OCI-LY1 (cell line): ENCODE measurements around the gene SLC12A4.

Experiments used
- H2AFZ ChIP-seq: fragments of 200-600 bp; sonication (generic), shearing (Covaris generic); 2 replicates; pipeline ENCODE4 v1.6.0; 2014; ENCODE audit warnings: antibody characterized with exemption, mild to moderate bottlenecking, low read length
- H3F3A ChIP-seq: fragments of 200-600 bp; sonication (generic), shearing (Covaris generic); 2 replicates; pipeline ENCODE4 v1.6.0; 2014; ENCODE audit warnings: mild to moderate bottlenecking, antibody characterized with exemption, low read length, moderate library complexity; ENCODE audit not compliant: insufficient read depth
- H3K27ac ChIP-seq: fragments of 200-600 bp; sonication (generic); 2 replicates; pipeline ENCODE4 v1.5.1; 2014; ENCODE audit warnings: low read length, mixed run types, mild to moderate bottlenecking, low read depth; ENCODE audit not compliant: poor library complexity, severe bottlenecking
- H3K27me3 ChIP-seq: fragments of 200-600 bp; sonication (generic); 2 replicates; pipeline ENCODE4 v1.6.0; 2014; ENCODE audit warnings: antibody characterized with exemption, mild to moderate bottlenecking, low read length, moderate library complexity; ENCODE audit not compliant: insufficient read depth
- H3K36me3 ChIP-seq: fragments of 200-600 bp; sonication (generic); 2 replicates; pipeline ENCODE4 v1.6.1; 2014; ENCODE audit warnings: mild to moderate bottlenecking, antibody characterized with exemption, low read length, moderate library complexity, mixed read lengths; ENCODE audit not compliant: insufficient read depth
- H3K4me1 ChIP-seq: fragments of 200-600 bp; sonication (generic); 2 replicates; pipeline ENCODE4 v1.5.1; 2014; ENCODE audit warnings: mild to moderate bottlenecking, low read length, moderate library complexity; ENCODE audit not compliant: insufficient read depth, severe bottlenecking
- H3K4me2 ChIP-seq: fragments of 200-600 bp; sonication (generic), shearing (Covaris generic); 2 replicates; pipeline ENCODE4 v1.6.1; 2014; ENCODE audit warnings: low read length
- H3K4me3 ChIP-seq: fragments of 200-600 bp; sonication (generic); 2 replicates; pipeline ENCODE4 v1.5.1; 2014; ENCODE audit warnings: low read length, low read depth, mild to moderate bottlenecking, mixed read lengths; ENCODE audit not compliant: poor library complexity, severe bottlenecking
- H3K79me2 ChIP-seq: fragments of 200-600 bp; shearing (Covaris generic); 2 replicates; pipeline ENCODE4 v1.6.1; 2016; ENCODE audit warnings: mixed run types, low read length, mixed read lengths; ENCODE audit not compliant: insufficient read depth
- H3K9ac ChIP-seq: fragments of 200-600 bp; sonication (generic), shearing (Covaris generic); 2 replicates; pipeline ENCODE4 v1.6.1; 2014; ENCODE audit warnings: mild to moderate bottlenecking, low read length, mixed read lengths
- H3K9me2 ChIP-seq: fragments of 200-600 bp; sonication (generic), shearing (Covaris generic); 2 replicates; pipeline ENCODE4 v1.6.1; 2014; ENCODE audit warnings: low read depth, mild to moderate bottlenecking, low read length, mixed read lengths
- H3K9me3 ChIP-seq: fragments of 200-600 bp; shearing (Covaris generic); 2 replicates; pipeline ENCODE4 v1.6.1; 2014; ENCODE audit warnings: low read length, mixed read lengths
- H4K20me1 ChIP-seq: fragments of 200-600 bp; sonication (generic), shearing (Covaris generic); 2 replicates; pipeline ENCODE4 v1.6.0; 2016; ENCODE audit warnings: mild to moderate bottlenecking, low read length; ENCODE audit not compliant: insufficient read depth
- EZH2 ChIP-seq: fragments of 200-600 bp; sonication (generic), shearing (Covaris generic); IDR thresholded peaks from 2 replicates; pipeline ENCODE4 v1.8.0; 2017; ENCODE audit warnings: borderline replicate concordance, mixed run types, mild to moderate bottlenecking, antibody characterized with exemption, low read length, moderate library complexity, mixed read lengths
- TF ChIP-seq, protein P1 (sequence below): fragments of 200-600 bp; sonication (generic), shearing (Covaris generic); IDR thresholded peaks from 2 replicates; pipeline ENCODE4 v1.5.1; 2017; ENCODE audit warnings: mild to moderate bottlenecking, antibody characterized with exemption, low read length, moderate library complexity, mixed read lengths

SLC12A4 gene

DNA sequence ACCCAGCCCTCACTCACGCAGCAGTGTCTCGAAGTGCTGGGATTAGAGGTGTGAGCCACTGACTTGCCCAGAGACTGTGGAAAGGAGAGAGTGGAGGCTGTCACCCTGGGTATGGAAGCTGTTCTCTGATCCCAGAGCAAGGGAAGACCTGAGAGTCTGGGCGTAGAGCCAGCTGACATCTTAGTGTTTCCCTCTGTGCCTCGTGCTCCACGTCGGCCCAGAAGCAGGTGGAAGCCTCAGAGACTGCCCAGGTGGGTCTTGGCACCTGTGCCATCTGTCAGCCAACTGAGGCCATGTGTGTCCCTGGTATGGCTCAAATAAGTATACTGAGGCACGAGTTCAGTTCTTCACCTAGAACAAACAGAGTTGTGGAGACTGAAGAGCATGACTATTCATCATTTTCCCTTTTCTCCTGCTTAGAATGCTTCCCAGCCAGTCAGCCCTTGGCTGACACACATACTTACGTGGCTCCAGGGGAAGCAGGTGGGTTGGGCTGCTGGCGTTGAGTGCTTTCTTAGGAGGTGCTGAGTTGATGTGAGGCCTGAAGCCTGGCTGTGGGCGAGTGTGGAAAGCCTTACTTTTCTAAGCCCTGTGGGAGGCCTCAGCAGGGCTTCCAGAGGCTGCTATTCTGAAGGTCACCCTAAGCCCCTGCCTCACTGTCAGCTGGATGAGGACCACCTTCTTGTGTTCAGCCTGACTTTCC is 44.9 kb downstream of the SLC12A4 start:
- Histone ChIP-seq H3F3A (no peaks in the 10 kb centered on the region), H3K79me2 (no peaks in the 10 kb centered on the region), H3K36me3 (peaks cover 6% of the 10 kb centered on the region; the same call in 1 of the 2 replicates), H3K27me3 (no peaks in the 10 kb centered on the region), H3K4me2 (no peak overlapping the region), H4K20me1 (no peaks in the 10 kb centered on the region), H3K9me2 (no peaks in the 10 kb centered on the region), H3K27ac (no peak overlapping the region), H3K4me1 (peaks cover 14% of the 10 kb centered on the region), H3K9me3 (no peaks in the 10 kb centered on the region), H3K4me3 (no peak overlapping the region), H3K9ac (no peak overlapping the region), H2AFZ (no peak overlapping the region)
- no peak for TF ChIP-seq EZH2
- TF ChIP-seq, protein P1, sequence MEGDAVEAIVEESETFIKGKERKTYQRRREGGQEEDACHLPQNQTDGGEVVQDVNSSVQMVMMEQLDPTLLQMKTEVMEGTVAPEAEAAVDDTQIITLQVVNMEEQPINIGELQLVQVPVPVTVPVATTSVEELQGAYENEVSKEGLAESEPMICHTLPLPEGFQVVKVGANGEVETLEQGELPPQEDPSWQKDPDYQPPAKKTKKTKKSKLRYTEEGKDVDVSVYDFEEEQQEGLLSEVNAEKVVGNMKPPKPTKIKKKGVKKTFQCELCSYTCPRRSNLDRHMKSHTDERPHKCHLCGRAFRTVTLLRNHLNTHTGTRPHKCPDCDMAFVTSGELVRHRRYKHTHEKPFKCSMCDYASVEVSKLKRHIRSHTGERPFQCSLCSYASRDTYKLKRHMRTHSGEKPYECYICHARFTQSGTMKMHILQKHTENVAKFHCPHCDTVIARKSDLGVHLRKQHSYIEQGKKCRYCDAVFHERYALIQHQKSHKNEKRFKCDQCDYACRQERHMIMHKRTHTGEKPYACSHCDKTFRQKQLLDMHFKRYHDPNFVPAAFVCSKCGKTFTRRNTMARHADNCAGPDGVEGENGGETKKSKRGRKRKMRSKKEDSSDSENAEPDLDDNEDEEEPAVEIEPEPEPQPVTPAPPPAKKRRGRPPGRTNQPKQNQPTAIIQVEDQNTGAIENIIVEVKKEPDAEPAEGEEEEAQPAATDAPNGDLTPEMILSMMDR = no peak

DNA sequence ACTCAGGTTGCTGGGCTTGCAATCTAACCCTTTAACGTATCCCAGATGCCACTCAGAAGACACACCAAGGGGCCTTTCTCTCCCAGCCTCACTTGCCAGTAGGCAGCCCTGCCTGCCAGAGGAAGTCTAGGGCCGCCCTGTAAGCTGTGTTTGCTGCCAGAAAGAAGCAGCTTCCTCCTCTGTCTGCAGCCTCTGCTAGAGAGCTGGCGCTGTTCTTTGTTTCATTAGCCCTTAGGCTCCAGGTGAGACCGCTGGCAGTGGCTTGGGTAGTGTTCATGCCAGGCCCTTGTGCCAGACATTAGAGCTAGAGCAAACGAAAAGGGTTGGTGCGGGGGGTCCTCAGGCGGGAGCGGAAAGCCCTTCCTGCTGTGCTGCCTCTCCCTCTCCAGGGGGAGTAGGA is 45.7 kb downstream of the SLC12A4 start:
- peaks cover 14% of the 10 kb centered on the region for H3K4me1 ChIP-seq
- H3K27me3 ChIP-seq = no peaks in the 10 kb centered on the region
- no peaks in the 10 kb centered on the region for H3K9me3 ChIP-seq
- H2AFZ ChIP-seq = no peak overlapping the region
- no peaks in the 10 kb centered on the region for H3K79me2 ChIP-seq
- H3K9ac ChIP-seq = no peak overlapping the region
- no peak overlapping the region for H3K4me3 ChIP-seq
- H3K9me2 ChIP-seq = no peaks in the 10 kb centered on the region
- no peak overlapping the region for H3K27ac ChIP-seq
- no peak overlapping the region for H3K4me2 ChIP-seq
- TF ChIP-seq, protein P1 = no peak
- TF ChIP-seq EZH2 = no peak
- peaks cover under 1% of the 10 kb centered on the region; the same call in 1 of the 2 replicates for H3K36me3 ChIP-seq
- H3F3A ChIP-seq = no peaks in the 10 kb centered on the region
- no peaks in the 10 kb centered on the region for H4K20me1 ChIP-seq

DNA sequence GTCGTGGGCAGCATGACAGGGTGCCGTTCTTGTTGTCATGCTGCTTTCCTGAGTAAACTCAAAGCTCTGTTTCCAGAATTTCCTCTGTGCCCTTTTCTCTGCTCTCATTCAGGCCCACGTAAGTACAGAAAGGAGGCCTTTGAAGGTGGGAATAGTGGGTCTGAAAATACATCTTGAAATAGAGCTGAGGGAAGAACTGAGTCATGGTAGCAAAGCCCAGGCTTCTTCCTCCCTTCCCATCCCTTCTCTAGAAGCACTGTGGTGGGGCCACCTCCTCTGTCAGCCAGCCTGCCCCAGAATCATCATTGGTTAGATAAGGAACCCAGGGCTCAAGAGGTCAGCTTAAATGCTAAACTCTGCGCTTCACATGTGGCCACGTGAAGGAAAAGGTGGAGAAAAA is 46.2 kb downstream of the SLC12A4 start:
- H3K27ac ChIP-seq = no peak overlapping the region
- no peaks in the 10 kb centered on the region for H3K79me2 ChIP-seq
- no peak overlapping the region for H3K4me3 ChIP-seq
- no peaks in the 10 kb centered on the region for H3K9me3 ChIP-seq
- no peak overlapping the region for H2AFZ ChIP-seq
- no peaks in the 10 kb centered on the region for H3K9me2 ChIP-seq
- no peak overlapping the region for H3K9ac ChIP-seq
- H3F3A ChIP-seq = no peaks in the 10 kb centered on the region
- H3K36me3 ChIP-seq = no peaks in the 10 kb centered on the region; the same call in 1 of the 2 replicates
- H4K20me1 ChIP-seq = no peaks in the 10 kb centered on the region
- TF ChIP-seq, protein P1 = no peak
- no peak for TF ChIP-seq EZH2
- H3K4me1 ChIP-seq = peaks cover 14% of the 10 kb centered on the region
- H3K4me2 ChIP-seq = no peak overlapping the region
- no peaks in the 10 kb centered on the region for H3K27me3 ChIP-seq
